Measurements from ENCODE around the gene LRRC74B.

- TF ChIP-seq CTCF (IDR thresholded peaks at IDR 0.05): no peak
- no peak for TF ChIP-seq POLR2A (IDR thresholded peaks at IDR 0.05)
These were observed 45.3 kb upstream of the LRRC74B start for GRCh38 chr22:21000207-21000986.
